HCT116 (cell line): Measurements from ENCODE around the gene C14orf180.

Experiments
- ATF3 ChIP-seq: IDR thresholded peaks from 2 replicates; pipeline ENCODE4 v1.6.1; 2012
- CEBPB ChIP-seq: IDR thresholded peaks from 2 replicates; pipeline ENCODE4 v1.6.1; 2012; ENCODE audit warnings: low read depth
- CTCF ChIP-seq, 3 experiments: fragments of 200-600 bp in 1 of 3; sonication (generic) in 1 of 3; IDR thresholded peaks in 2 of 3; conservative IDR thresholded peaks in 1 of 3; 2 replicates each; pipeline ENCODE4 v1.5.1; 2012 to 2017; ENCODE audit warnings: low read depth in 2 of 3, low read length in 2 of 3, antibody characterized with exemption in 1 of 3, borderline replicate concordance in 1 of 3, control low read depth in 1 of 3, mild to moderate bottlenecking in 1 of 3, mixed read lengths in 1 of 3, mixed run types in 1 of 3, moderate library complexity in 1 of 3; ENCODE audit not compliant: insufficient read depth in 1 of 3
- EGR1 ChIP-seq: IDR thresholded peaks from 2 replicates; pipeline ENCODE4 v1.6.1; 2012; ENCODE audit warnings: low read depth
- EZH2 ChIP-seq: fragments of 200-600 bp; sonication (generic); IDR thresholded peaks from 2 replicates; pipeline ENCODE4 v1.6.1; 2017; ENCODE audit warnings: antibody characterized with exemption, mixed run types
- POLR2A ChIP-seq: IDR thresholded peaks from 2 replicates; pipeline ENCODE4 v1.7.0; 2011; ENCODE audit warnings: borderline replicate concordance; ENCODE audit not compliant: insufficient read depth, insufficient read length; ENCODE audit errors: extremely low read depth
- RAD21 ChIP-seq: IDR thresholded peaks from 2 replicates; pipeline ENCODE4 v1.6.1; 2012; ENCODE audit warnings: low read depth, mild to moderate bottlenecking
- SP1 ChIP-seq: IDR thresholded peaks from 2 replicates; pipeline ENCODE4 v1.6.1; 2012; ENCODE audit warnings: low read depth
- TF ChIP-seq, protein P1 (sequence below): IDR thresholded peaks from 2 replicates; pipeline ENCODE4 v1.6.1; 2012; ENCODE audit warnings: low read depth
- TF ChIP-seq, protein P2 (sequence below): IDR thresholded peaks from 2 replicates; pipeline ENCODE4 v1.6.1; 2012
- TF ChIP-seq, protein P3 (sequence below): IDR thresholded peaks from 2 replicates; pipeline ENCODE4 v1.6.1; 2011; ENCODE audit warnings: mild to moderate bottlenecking, low read length, moderate library complexity; ENCODE audit not compliant: insufficient replicate concordance; ENCODE audit errors: extremely low read depth

DNA sequence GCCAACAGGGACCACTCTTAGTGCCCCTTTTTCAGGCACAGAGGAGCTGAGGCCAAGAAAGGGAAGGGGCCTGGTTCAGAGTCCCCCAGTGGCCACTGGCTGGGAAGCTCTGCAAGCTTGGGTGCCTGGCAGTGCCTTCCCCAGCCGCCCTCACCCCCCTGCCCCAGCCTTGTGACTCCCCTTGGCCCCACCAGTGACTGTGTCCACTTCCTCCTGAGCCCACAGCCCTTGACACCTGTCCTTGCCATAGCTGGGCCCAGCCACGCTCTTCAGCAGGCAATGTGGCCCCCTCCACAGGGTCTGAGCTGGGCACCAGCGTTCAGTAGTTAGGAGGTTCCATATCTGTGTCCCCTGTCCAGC is 19.0 kb upstream of the C14orf180 start:
- TF ChIP-seq EZH2 (no peak), SP1 (no peak), CTCF (IDR thresholded peaks at IDR 0.05 in 2 of 3, conservative IDR thresholded peaks at IDR 0.05 in 1 of 3; ENCODE audit: borderline replicate concordance in 1 of 3, insufficient read depth in 1 of 3, low read depth in 2 of 3, low read length in 2 of 3) (no peak), RAD21 (no peak), ATF3 (no peak), CEBPB (no peak), POLR2A (no peak), EGR1 (no peak)
- TF ChIP-seq, protein P1, sequence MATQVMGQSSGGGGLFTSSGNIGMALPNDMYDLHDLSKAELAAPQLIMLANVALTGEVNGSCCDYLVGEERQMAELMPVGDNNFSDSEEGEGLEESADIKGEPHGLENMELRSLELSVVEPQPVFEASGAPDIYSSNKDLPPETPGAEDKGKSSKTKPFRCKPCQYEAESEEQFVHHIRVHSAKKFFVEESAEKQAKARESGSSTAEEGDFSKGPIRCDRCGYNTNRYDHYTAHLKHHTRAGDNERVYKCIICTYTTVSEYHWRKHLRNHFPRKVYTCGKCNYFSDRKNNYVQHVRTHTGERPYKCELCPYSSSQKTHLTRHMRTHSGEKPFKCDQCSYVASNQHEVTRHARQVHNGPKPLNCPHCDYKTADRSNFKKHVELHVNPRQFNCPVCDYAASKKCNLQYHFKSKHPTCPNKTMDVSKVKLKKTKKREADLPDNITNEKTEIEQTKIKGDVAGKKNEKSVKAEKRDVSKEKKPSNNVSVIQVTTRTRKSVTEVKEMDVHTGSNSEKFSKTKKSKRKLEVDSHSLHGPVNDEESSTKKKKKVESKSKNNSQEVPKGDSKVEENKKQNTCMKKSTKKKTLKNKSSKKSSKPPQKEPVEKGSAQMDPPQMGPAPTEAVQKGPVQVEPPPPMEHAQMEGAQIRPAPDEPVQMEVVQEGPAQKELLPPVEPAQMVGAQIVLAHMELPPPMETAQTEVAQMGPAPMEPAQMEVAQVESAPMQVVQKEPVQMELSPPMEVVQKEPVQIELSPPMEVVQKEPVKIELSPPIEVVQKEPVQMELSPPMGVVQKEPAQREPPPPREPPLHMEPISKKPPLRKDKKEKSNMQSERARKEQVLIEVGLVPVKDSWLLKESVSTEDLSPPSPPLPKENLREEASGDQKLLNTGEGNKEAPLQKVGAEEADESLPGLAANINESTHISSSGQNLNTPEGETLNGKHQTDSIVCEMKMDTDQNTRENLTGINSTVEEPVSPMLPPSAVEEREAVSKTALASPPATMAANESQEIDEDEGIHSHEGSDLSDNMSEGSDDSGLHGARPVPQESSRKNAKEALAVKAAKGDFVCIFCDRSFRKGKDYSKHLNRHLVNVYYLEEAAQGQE = no peak
- TF ChIP-seq, protein P2, sequence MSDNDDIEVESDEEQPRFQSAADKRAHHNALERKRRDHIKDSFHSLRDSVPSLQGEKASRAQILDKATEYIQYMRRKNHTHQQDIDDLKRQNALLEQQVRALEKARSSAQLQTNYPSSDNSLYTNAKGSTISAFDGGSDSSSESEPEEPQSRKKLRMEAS = no peak
- TF ChIP-seq, protein P3, sequence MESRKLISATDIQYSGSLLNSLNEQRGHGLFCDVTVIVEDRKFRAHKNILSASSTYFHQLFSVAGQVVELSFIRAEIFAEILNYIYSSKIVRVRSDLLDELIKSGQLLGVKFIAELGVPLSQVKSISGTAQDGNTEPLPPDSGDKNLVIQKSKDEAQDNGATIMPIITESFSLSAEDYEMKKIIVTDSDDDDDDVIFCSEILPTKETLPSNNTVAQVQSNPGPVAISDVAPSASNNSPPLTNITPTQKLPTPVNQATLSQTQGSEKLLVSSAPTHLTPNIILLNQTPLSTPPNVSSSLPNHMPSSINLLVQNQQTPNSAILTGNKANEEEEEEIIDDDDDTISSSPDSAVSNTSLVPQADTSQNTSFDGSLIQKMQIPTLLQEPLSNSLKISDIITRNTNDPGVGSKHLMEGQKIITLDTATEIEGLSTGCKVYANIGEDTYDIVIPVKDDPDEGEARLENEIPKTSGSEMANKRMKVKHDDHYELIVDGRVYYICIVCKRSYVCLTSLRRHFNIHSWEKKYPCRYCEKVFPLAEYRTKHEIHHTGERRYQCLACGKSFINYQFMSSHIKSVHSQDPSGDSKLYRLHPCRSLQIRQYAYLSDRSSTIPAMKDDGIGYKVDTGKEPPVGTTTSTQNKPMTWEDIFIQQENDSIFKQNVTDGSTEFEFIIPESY = no peak
